ENCODE results near the gene RALGAPA1. TPM values are rescaled to one million over a fixed set of nuclear protein-coding genes. Genes with fewer than 3 reads are reported as not detected.

Gene RALGAPA1
- total and polyA plus RNA-seq, 2 of the 13 experiments (the other 11 are each of a cell fraction or from before 2014, with no cell fraction given), result 65.0 to 89.2 TPM

DNA sequence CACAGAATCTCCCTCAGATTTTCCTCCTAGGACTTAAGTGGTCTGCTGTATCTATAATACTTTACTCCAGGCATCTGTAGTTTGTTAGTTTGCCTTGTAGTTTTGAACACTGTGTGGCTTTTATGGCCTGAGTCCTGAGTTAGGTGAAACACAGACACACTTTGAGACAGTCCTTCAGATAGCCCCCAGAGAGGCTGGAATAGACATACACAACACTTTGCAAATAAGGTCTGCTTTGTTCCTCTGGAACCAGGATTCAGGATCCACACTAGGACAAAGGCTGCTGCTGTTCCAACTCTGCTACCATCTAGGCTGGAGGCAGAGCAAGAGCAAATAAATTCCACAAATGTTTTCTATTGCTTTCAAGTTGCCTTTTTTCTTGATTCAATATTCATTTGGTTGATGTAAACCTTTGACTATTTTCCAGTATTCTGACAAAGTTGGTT, 316.5 kb downstream of the RALGAPA1 start (continued):
- TF ChIP-seq, protein P1, sequence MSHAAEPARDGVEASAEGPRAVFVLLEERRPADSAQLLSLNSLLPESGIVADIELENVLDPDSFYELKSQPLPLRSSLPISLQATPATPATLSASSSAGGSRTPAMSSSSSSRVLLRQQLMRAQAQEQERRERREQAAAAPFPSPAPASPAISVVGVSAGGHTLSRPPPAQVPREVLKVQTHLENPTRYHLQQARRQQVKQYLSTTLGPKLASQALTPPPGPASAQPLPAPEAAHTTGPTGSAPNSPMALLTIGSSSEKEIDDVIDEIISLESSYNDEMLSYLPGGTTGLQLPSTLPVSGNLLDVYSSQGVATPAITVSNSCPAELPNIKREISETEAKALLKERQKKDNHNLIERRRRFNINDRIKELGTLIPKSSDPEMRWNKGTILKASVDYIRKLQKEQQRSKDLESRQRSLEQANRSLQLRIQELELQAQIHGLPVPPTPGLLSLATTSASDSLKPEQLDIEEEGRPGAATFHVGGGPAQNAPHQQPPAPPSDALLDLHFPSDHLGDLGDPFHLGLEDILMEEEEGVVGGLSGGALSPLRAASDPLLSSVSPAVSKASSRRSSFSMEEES (CRISPR knock-in tag; IDR thresholded peaks at IDR 0.05), result 0 out of 2 replicates have a peak, but pooled peaks have one; percentile 26
- TF ChIP-seq SRSF4 (IDR thresholded peaks at IDR 0.05; ENCODE audit: low read depth, low read length, poor library complexity, severe bottlenecking), result no peak
- no peak for TF ChIP-seq JARID2 (CRISPR knock-in tag; IDR thresholded peaks at IDR 0.05; ENCODE audit: insufficient replicate concordance)
- no peak for TF ChIP-seq ZNF713 (CRISPR knock-in tag; IDR thresholded peaks at IDR 0.05)
- TF ChIP-seq MED1 (CRISPR knock-in tag; IDR thresholded peaks at IDR 0.05), result no peak
- no peak for TF ChIP-seq NFE2 (CRISPR knock-in tag; IDR thresholded peaks at IDR 0.05)
- no peak for TF ChIP-seq ZNF776 (CRISPR knock-in tag; IDR thresholded peaks at IDR 0.05)
- TF ChIP-seq FOXO1 (CRISPR knock-in tag; IDR thresholded peaks at IDR 0.05), result peak; percentile 41; the same call in 1 of the 2 replicates
- TF ChIP-seq FOXK2 (IDR thresholded peaks at IDR 0.05), result no peak
- TF ChIP-seq, protein P2, sequence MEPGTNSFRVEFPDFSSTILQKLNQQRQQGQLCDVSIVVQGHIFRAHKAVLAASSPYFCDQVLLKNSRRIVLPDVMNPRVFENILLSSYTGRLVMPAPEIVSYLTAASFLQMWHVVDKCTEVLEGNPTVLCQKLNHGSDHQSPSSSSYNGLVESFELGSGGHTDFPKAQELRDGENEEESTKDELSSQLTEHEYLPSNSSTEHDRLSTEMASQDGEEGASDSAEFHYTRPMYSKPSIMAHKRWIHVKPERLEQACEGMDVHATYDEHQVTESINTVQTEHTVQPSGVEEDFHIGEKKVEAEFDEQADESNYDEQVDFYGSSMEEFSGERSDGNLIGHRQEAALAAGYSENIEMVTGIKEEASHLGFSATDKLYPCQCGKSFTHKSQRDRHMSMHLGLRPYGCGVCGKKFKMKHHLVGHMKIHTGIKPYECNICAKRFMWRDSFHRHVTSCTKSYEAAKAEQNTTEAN (CRISPR knock-in tag; conservative IDR thresholded peaks at IDR 0.05), result no peak
- TF ChIP-seq, protein P3, sequence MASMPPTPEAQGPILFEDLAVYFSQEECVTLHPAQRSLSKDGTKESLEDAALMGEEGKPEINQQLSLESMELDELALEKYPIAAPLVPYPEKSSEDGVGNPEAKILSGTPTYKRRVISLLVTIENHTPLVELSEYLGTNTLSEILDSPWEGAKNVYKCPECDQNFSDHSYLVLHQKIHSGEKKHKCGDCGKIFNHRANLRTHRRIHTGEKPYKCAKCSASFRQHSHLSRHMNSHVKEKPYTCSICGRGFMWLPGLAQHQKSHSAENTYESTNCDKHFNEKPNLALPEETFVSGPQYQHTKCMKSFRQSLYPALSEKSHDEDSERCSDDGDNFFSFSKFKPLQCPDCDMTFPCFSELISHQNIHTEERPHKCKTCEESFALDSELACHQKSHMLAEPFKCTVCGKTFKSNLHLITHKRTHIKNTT (CRISPR knock-in tag; IDR thresholded peaks at IDR 0.05), result no peak
- no peak for TF ChIP-seq DMAP1 (CRISPR knock-in tag; IDR thresholded peaks at IDR 0.05)
- TF ChIP-seq, protein P4, sequence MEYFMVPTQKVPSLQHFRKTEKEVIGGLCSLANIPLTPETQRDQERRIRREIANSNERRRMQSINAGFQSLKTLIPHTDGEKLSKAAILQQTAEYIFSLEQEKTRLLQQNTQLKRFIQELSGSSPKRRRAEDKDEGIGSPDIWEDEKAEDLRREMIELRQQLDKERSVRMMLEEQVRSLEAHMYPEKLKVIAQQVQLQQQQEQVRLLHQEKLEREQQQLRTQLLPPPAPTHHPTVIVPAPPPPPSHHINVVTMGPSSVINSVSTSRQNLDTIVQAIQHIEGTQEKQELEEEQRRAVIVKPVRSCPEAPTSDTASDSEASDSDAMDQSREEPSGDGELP (IDR thresholded peaks at IDR 0.05; ENCODE audit: borderline replicate concordance, low read depth), result no peak
- no peak for TF ChIP-seq DNMT1 (CRISPR knock-in tag; IDR thresholded peaks at IDR 0.05)
- TF ChIP-seq ARHGAP35 (CRISPR knock-in tag; IDR thresholded peaks at IDR 0.05; ENCODE audit: borderline replicate concordance), result no peak
- no peak for TF ChIP-seq ZNF3 (CRISPR knock-in tag; IDR thresholded peaks at IDR 0.05)
- no peak; the same call in 1 of the 2 replicates for TF ChIP-seq NCOA2 (CRISPR knock-in tag; IDR thresholded peaks at IDR 0.05)
- no peak for TF ChIP-seq SSRP1 (CRISPR knock-in tag; IDR thresholded peaks at IDR 0.05)
- TF ChIP-seq, protein P5, sequence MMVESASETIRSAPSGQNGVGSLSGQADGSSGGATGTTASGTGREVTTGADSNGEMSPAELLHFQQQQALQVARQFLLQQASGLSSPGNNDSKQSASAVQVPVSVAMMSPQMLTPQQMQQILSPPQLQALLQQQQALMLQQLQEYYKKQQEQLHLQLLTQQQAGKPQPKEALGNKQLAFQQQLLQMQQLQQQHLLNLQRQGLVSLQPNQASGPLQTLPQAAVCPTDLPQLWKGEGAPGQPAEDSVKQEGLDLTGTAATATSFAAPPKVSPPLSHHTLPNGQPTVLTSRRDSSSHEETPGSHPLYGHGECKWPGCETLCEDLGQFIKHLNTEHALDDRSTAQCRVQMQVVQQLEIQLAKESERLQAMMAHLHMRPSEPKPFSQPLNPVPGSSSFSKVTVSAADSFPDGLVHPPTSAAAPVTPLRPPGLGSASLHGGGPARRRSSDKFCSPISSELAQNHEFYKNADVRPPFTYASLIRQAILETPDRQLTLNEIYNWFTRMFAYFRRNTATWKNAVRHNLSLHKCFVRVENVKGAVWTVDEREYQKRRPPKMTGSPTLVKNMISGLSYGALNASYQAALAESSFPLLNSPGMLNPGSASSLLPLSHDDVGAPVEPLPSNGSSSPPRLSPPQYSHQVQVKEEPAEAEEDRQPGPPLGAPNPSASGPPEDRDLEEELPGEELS (CRISPR knock-in tag; IDR thresholded peaks at IDR 0.05), result no peak
- TF ChIP-seq, protein P6, sequence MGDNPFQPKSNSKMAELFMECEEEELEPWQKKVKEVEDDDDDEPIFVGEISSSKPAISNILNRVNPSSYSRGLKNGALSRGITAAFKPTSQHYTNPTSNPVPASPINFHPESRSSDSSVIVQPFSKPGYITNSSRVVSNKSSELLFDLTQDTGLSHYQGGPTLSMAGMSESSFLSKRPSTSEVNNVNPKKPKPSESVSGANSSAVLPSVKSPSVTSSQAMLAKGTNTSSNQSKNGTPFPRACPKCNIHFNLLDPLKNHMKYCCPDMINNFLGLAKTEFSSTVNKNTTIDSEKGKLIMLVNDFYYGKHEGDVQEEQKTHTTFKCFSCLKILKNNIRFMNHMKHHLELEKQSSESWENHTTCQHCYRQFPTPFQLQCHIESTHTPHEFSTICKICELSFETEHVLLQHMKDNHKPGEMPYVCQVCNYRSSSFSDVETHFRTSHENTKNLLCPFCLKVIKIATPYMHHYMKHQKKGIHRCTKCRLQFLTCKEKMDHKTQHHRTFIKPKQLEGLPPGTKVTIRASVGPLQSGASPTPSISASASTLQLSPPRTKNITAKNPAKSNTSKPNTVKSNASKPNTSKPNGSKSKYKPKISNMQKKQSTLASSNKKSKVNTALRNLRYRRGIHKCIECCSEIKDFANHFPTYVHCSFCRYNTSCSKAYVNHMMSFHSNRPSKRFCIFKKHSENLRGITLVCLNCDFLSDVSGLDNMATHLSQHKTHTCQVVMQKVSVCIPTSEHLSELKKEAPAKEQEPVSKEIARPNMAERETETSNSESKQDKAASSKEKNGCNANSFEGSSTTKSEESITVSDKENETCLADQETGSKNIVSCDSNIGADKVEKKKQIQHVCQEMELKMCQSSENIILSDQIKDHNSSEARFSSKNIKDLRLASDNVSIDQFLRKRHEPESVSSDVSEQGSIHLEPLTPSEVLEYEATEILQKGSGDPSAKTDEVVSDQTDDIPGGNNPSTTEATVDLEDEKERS (CRISPR knock-in tag; IDR thresholded peaks at IDR 0.05), result no peak
- no peak; the same call in 1 of the 2 replicates for TF ChIP-seq RXRA (CRISPR knock-in tag; IDR thresholded peaks at IDR 0.05)
- TF ChIP-seq SRSF1 (optimal IDR thresholded peaks at IDR 0.05; ENCODE audit: low read depth, low read length), result no peak
- no peak for TF ChIP-seq ATM (IDR thresholded peaks at IDR 0.05; ENCODE audit: borderline replicate concordance)
